DMS53 (cell line): Measurements from ENCODE around the gene CDC42SE2.

Experiments
- DNase-seq: peaks from one replicate; lab custom pipeline; 2025; lab: John Stamatoyannopoulos, UW

CDC42SE2 gene

GRCh38 chr5:131263648-131264450 is at the start of gene CDC42SE2:
TSS of gene CDC42SE2 (plus strand) at chr5:131264053. CDS start at chr5:131359494, 95,441 bp downstream.
- DNase-seq, result peak; percentile 96

GRCh38 chr5:131214609-131215227 is 49.1 kb upstream of the CDC42SE2 start:
- DNase-seq, result no peak

GRCh38 chr5:131217791-131218190 is 46.1 kb upstream of the CDC42SE2 start:
- DNase-seq, result no peak

- peak; percentile 11 for DNase-seq
Observed at GRCh38 chr5:131218392-131218791, 45.5 kb upstream of the CDC42SE2 start.

- no peak for DNase-seq
Observed at GRCh38 chr5:131220566-131220965, 43.3 kb upstream of the CDC42SE2 start.

- no peak for DNase-seq
Observed at GRCh38 chr5:131221008-131221703, 42.7 kb upstream of the CDC42SE2 start.

GRCh38 chr5:131221888-131222287 is 42.0 kb upstream of the CDC42SE2 start:
- no peak for DNase-seq

- no peak for DNase-seq
Observed at GRCh38 chr5:131222731-131223130, 41.1 kb upstream of the CDC42SE2 start.

- DNase-seq, result no peak
Observed at GRCh38 chr5:131223751-131224386, 40.0 kb upstream of the CDC42SE2 start.

- DNase-seq, result no peak
Observed at GRCh38 chr5:131224387-131225201, 39.3 kb upstream of the CDC42SE2 start.

- no peak for DNase-seq
Observed at GRCh38 chr5:131225282-131225974, 38.4 kb upstream of the CDC42SE2 start.

- no peak for DNase-seq
Observed at GRCh38 chr5:131226899-131227298, 37.0 kb upstream of the CDC42SE2 start.

- DNase-seq, result no peak
Observed at GRCh38 chr5:131228646-131229045, 35.2 kb upstream of the CDC42SE2 start.

- DNase-seq, result no peak
Observed at GRCh38 chr5:131229623-131230022, 34.2 kb upstream of the CDC42SE2 start.

GRCh38 chr5:131230406-131230805 is 33.4 kb upstream of the CDC42SE2 start:
- DNase-seq, result peak; percentile 46

- DNase-seq, result no peak
Observed at GRCh38 chr5:131239686-131240085, 24.2 kb upstream of the CDC42SE2 start.

- no peak for DNase-seq
Observed at GRCh38 chr5:131242728-131243255, 21.1 kb upstream of the CDC42SE2 start.

- no peak for DNase-seq
Observed at GRCh38 chr5:131245312-131245711, 18.5 kb upstream of the CDC42SE2 start.

- no peak for DNase-seq
Observed at GRCh38 chr5:131245948-131246347, 17.9 kb upstream of the CDC42SE2 start.

GRCh38 chr5:131246504-131246903 is 17.3 kb upstream of the CDC42SE2 start:
- DNase-seq, result no peak
